Activated T-cell treated with anti-CD3 and anti-CD28 coated beads, Interleukin-2, amount 50 U/mL, for 4 hours (primary cell): ENCODE results near the gene FAM149A. TPM values are rescaled to one million over a fixed set of nuclear protein-coding genes. Genes with fewer than 3 reads are reported as not detected.

Experiments
- ATAC-seq, 2 donors: fragments of 200-7000 bp; cut with Tn5 transposase; one replicate each; pipeline ENCODE4 v1.10.0; 2021
- DNase-seq: peaks from one replicate; pipeline ENCODE4 v3.0.0-alpha.2; 2020
- H3K27me3 Mint-ChIP-seq: one replicate; pipeline ENCODE4 v1.8.0; 2021; ENCODE audit warnings: low read depth, mixed read lengths
- H3K36me3 Mint-ChIP-seq: one replicate; pipeline ENCODE4 v1.8.0; 2022; ENCODE audit warnings: mixed read lengths; ENCODE audit not compliant: insufficient read depth
- H3K4me1 Mint-ChIP-seq: one replicate; pipeline ENCODE4 v1.8.0; 2021; ENCODE audit warnings: low read depth, mixed read lengths
- H3K4me3 Mint-ChIP-seq: one replicate; pipeline ENCODE4 v1.8.0; 2021; ENCODE audit warnings: mild to moderate bottlenecking, moderate library complexity, mixed read lengths
- H3K9me3 Mint-ChIP-seq: one replicate; pipeline ENCODE4 v1.8.0; 2021; ENCODE audit warnings: mixed read lengths
- total RNA-seq, 3 donors: library from RNA; stranded (reverse); gene quantifications; one replicate each; pipeline ENCODE4 v1.2.1, GENCODE V29; 2021

FAM149A gene
- 1 to 10 TPM in 1 of 3 donors, under 1 TPM in 1, not detected in 1; 0.90 to 1.2 TPM for total RNA-seq

- Mint-ChIP-seq H3K36me3 (no peaks in the 10 kb centered on the region), H3K4me1 (peaks cover 5% of the 10 kb centered on the region), H3K27me3 (peaks cover 55% of the 10 kb centered on the region), H3K9me3 (no peaks in the 10 kb centered on the region), H3K4me3 (peak within 1 kb of the TSS; percentile 69)
- ATAC-seq: peak; percentile 77 to 95
- peak; percentile 10 for DNase-seq
Measured at GRCh38 chr4:186104114-186104889, at the start of gene FAM149A. TSS of gene FAM149A (plus strand) at chr4:186104704.

- no peaks in the 10 kb centered on the region for H3K9me3 Mint-ChIP-seq
- H3K4me1 Mint-ChIP-seq: peaks cover 11% of the 10 kb centered on the region
- H3K4me3 Mint-ChIP-seq: no peak overlapping the region
- DNase-seq (no peak), ATAC-seq (no peak)
- no peaks in the 10 kb centered on the region for H3K36me3 Mint-ChIP-seq
- peaks cover 14% of the 10 kb centered on the region for H3K27me3 Mint-ChIP-seq
Measured at GRCh38 chr4:186058253-186058979, 46.1 kb upstream of the FAM149A start.

DNA sequence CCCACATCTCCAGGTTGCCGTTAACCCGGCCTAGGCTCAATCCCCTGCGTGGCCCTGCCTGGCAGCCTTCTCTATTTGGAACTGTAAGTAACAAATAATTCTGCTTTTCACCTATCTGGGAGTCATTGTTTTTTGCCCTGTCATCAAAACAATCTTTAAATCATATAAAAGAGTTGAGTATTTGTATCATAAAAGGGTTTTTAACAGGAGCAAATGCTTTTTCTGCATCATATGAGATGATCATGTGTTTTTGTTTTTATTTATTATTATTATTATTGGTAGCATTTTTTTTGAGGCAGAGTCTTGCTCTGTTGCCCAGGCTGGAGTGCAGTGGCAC lies 45.6 kb upstream of the FAM149A start:
- Mint-ChIP-seq H3K4me1 (peaks cover 11% of the 10 kb centered on the region), H3K4me3 (no peak overlapping the region), H3K36me3 (no peaks in the 10 kb centered on the region), H3K27me3 (peaks cover 14% of the 10 kb centered on the region), H3K9me3 (no peaks in the 10 kb centered on the region)
- DNase-seq (no peak), ATAC-seq (no peak)

DNA sequence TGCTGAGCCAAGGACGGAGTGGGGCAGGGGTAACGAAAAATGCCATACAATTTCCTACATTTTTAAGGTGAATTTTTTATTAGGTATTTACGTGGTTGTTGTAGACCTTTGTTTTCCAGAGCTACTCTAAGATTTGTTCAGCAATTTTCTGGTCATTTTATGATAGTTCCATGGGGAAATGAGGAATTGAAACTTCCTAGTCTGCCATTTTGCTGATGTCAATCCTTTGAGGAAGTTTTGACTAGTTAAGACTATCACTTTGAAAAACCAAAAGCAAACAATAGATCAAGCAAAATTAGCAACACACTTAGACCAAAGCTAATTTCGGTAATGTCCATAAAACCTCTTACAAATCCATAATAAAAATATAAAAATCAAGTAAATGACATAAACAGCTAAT lies 42.6 kb upstream of the FAM149A start:
- no peaks in the 10 kb centered on the region for H3K9me3 Mint-ChIP-seq
- H3K4me1 Mint-ChIP-seq: peaks cover 11% of the 10 kb centered on the region
- H3K4me3 Mint-ChIP-seq: no peak overlapping the region
- peaks cover 7% of the 10 kb centered on the region for H3K27me3 Mint-ChIP-seq
- H3K36me3 Mint-ChIP-seq: no peaks in the 10 kb centered on the region
- DNase-seq (no peak), ATAC-seq (no peak)

DNA sequence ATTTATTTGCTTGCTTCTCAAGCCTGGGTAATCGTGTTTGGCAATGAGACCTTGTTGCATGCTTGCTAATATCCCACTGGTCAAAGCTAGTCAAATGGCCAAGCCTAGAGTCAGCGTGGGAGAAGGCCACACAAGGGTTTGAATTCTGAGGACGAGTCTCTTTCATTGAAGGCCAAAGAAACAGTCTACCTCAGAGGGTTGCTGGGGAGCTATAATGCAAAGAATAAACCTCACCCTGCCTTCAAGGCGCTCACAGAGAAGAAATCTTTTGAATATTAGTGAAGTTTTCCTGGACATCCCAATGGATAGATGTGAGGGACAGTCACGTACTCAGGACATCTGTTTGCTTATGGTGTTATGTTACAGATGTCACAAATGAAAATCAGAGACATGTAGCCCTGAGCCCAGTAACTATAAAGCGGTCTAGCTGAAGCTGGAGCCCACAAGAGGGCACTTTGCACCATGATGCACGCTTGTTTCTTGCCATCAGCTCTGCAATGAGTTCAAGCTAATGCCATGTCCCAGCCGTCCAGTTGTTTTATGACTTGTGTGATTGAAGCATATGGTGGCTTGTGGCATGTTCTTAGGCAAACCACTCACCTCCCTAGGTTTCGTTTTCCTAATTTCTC lies 36.6 kb upstream of the FAM149A start:
- peak in 1 of 2 donors; percentile 43 for ATAC-seq
- Mint-ChIP-seq H3K4me3 (peak overlapping the region; percentile 79), H3K4me1 (peaks cover 27% of the 10 kb centered on the region), H3K9me3 (no peaks in the 10 kb centered on the region), H3K36me3 (no peaks in the 10 kb centered on the region), H3K27me3 (no peaks in the 10 kb centered on the region)
- no peak for DNase-seq

DNA sequence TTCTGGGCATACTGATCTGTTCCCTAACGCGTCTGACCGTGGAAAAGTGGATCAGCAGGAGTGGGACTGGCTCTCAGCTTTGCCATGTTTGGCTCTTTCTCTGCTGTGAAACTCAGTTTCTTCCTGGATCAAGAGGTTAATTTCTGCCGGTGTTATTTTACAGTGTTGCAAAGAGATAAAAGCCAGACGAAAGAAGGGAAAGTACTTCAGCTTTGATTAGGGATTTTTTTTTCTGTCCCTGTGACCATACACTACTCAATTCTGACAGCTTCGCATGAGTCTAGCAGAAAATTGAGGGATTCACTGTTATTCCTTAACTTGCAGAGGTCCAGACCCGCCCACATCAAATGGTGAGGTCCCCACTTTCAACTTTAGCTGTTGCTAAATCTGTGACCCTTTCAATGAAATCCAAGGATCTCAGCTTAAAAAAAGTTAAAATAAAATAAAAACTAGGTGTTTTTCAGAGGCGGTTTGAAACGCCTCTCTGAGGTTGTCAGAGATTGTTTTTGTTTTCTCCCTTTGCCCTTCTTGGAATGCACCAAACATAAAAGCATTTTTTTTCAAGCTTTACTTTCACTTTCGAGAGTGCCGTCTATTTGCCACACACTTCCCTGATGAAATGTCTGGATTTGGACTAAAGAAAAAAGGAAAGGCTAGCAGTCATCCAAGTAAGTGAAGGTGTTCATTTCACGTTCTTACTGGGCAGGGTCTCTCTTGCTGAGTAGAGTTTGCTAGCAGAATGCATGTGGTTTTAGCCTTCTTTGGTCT lies 35.7 kb upstream of the FAM149A start, which contains the start of gene TLR3:
Gene TLR3, plus strand, starts transcription at position 576 of the 768 bp plus-strand sequence. CDS start 7,464 bp downstream, outside the sequence.
- DNase-seq: no peak
- peak within 1 kb of the TSS; percentile 79 for H3K4me3 Mint-ChIP-seq
- no peaks in the 10 kb centered on the region for H3K9me3 Mint-ChIP-seq
- no peaks in the 10 kb centered on the region for H3K27me3 Mint-ChIP-seq
- no peaks in the 10 kb centered on the region for H3K36me3 Mint-ChIP-seq
- H3K4me1 Mint-ChIP-seq: peaks cover 27% of the 10 kb centered on the region
- no peak for ATAC-seq

DNA sequence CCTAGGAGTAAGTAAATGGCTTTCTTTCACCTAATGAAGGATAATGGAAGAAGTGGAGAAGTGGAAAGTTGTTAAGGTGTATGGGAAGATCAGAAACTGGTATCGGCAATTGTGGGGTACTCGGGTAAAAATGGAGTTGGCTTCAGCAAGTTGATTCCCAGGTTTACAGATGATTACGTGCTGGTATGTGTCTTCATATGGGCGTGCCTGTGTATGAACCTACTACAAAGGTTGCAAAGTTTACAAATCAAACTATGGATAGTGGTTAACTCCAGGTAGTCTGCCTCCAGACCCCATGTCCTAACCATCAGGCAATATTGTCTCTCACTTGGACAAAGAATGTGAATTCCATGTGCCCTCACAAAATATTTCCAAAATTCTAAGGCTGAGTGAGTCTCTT lies 34.8 kb upstream of the FAM149A start:
- Mint-ChIP-seq H3K4me1 (peaks cover 27% of the 10 kb centered on the region), H3K4me3 (peak overlapping the region; percentile 79), H3K36me3 (no peaks in the 10 kb centered on the region), H3K27me3 (no peaks in the 10 kb centered on the region), H3K9me3 (no peaks in the 10 kb centered on the region)
- DNase-seq (no peak), ATAC-seq (no peak)

GRCh38 chr4:186072516-186072915 lies 32.0 kb upstream of the FAM149A start:
- Mint-ChIP-seq H3K36me3 (no peaks in the 10 kb centered on the region), H3K27me3 (no peaks in the 10 kb centered on the region), H3K9me3 (no peaks in the 10 kb centered on the region), H3K4me1 (peaks cover 25% of the 10 kb centered on the region), H3K4me3 (no peak overlapping the region)
- ATAC-seq (no peak), DNase-seq (no peak)

GRCh38 chr4:186074189-186074588 lies 30.3 kb upstream of the FAM149A start:
- Mint-ChIP-seq H3K4me3 (no peak overlapping the region), H3K36me3 (no peaks in the 10 kb centered on the region), H3K9me3 (no peaks in the 10 kb centered on the region), H3K27me3 (no peaks in the 10 kb centered on the region), H3K4me1 (peaks cover 11% of the 10 kb centered on the region)
- DNase-seq: no peak
- ATAC-seq: no peak

GRCh38 chr4:186078981-186079638 lies 25.4 kb upstream of the FAM149A start:
- Mint-ChIP-seq H3K27me3 (no peaks in the 10 kb centered on the region), H3K9me3 (no peaks in the 10 kb centered on the region), H3K4me3 (no peak overlapping the region), H3K36me3 (peaks cover 7% of the 10 kb centered on the region), H3K4me1 (no peaks in the 10 kb centered on the region)
- DNase-seq (no peak), ATAC-seq (no peak)

- Mint-ChIP-seq H3K4me3 (no peak overlapping the region), H3K9me3 (no peaks in the 10 kb centered on the region), H3K27me3 (no peaks in the 10 kb centered on the region), H3K36me3 (peaks cover 7% of the 10 kb centered on the region), H3K4me1 (no peaks in the 10 kb centered on the region)
- no peak for DNase-seq
- no peak for ATAC-seq
Measured at GRCh38 chr4:186079694-186080093, 24.8 kb upstream of the FAM149A start.

- H3K4me3 Mint-ChIP-seq: no peak overlapping the region
- no peaks in the 10 kb centered on the region for H3K9me3 Mint-ChIP-seq
- no peaks in the 10 kb centered on the region for H3K4me1 Mint-ChIP-seq
- ATAC-seq (no peak), DNase-seq (no peak)
- peaks cover 7% of the 10 kb centered on the region for H3K36me3 Mint-ChIP-seq
- H3K27me3 Mint-ChIP-seq: no peaks in the 10 kb centered on the region
Measured at GRCh38 chr4:186081202-186081807, 23.2 kb upstream of the FAM149A start.

- ATAC-seq: no peak
- Mint-ChIP-seq H3K4me3 (no peak overlapping the region), H3K9me3 (no peaks in the 10 kb centered on the region), H3K36me3 (peaks cover 7% of the 10 kb centered on the region), H3K4me1 (no peaks in the 10 kb centered on the region), H3K27me3 (no peaks in the 10 kb centered on the region)
- no peak for DNase-seq
Measured at GRCh38 chr4:186082221-186082620, 22.3 kb upstream of the FAM149A start.
